Activated gamma-delta T cell treated with anti-CD3 and anti-CD28 coated beads, Interleukin-2, amount 50 U/mL, for 16 hours (primary cell): ENCODE results near the gene OTOL1.

Experiments
- DNase-seq: peaks from one replicate; pipeline ENCODE4 v3.0.0-alpha.2; 2020; ENCODE audit warnings: low read depth

OTOL1 gene

DNA sequence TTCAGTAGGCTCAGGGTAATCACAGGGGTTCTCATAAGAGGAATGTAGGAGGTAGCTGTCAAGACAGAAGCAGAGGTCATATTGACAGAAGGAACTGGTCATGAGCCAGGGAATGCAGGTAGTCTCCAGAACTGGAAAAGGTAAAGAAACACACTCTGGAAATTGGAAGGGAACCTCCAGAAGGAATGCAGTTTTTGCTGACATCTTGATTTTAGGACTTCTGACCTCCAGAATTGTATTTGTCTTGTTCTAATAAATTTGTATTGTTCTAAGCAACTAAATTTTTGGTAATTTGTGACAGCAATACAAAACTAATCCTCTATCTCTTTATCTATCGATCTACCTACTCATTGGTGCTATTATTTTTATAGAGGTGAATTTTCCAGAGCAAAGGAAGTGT lies 49.2 kb downstream of the OTOL1 start:
- no peak for DNase-seq

DNA sequence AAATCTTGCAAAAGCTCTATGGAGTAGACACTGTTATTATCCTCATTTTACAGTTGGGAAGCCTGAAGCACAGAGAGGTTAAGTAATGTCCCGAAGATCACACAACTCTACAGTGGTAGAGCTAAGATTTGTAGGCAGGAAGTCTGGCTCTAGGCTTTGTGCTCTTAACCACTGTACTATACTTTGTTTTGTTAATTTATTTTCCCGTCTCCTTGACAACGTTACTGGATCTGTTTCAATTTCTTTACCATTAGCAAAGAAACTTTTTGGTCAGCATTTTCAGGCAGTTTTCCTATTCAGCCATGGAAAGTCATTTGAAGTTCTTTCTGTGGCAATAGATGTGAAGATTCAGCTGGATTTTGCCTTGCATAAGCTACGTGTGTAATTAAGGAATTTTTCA lies 51.7 kb downstream of the OTOL1 start:
- no peak for DNase-seq

GRCh38 chr3:161549261-161549660 lies 52.7 kb downstream of the OTOL1 start:
- no peak for DNase-seq

GRCh38 chr3:161550491-161551195 lies 54.0 kb downstream of the OTOL1 start:
- no peak for DNase-seq

GRCh38 chr3:161551697-161552096 lies 55.1 kb downstream of the OTOL1 start:
- no peak for DNase-seq

- DNase-seq: no peak
Measured at GRCh38 chr3:161552984-161553560, 56.5 kb downstream of the OTOL1 start.
